GM21619 (cell line): ENCODE results near the gene KLF5.

ENCODE experiments used
- ATAC-seq: cut with Tn5 transposase; IDR thresholded peaks from one replicate; pipeline ENCODE4 v1.9.1; 2021; ENCODE audit not compliant: unreplicated experiment

The KLF5 gene

GRCh38 chr13:73059460-73060250, 850 bp downstream of the KLF5 start:
- ATAC-seq, result peak; percentile 34

- ATAC-seq, result no peak
Measured at GRCh38 chr13:73060251-73061160, 1.7 kb downstream of the KLF5 start.

- ATAC-seq, result no peak
Measured at GRCh38 chr13:73061473-73061872, 2.7 kb downstream of the KLF5 start.

- ATAC-seq, result no peak
Measured at GRCh38 chr13:73061876-73062275, 3.1 kb downstream of the KLF5 start.

- ATAC-seq, result no peak
Measured at GRCh38 chr13:73062468-73062867, 3.7 kb downstream of the KLF5 start.

GRCh38 chr13:73063166-73063565, 4.4 kb downstream of the KLF5 start:
- no peak for ATAC-seq

GRCh38 chr13:73065036-73065435, 6.2 kb downstream of the KLF5 start:
- no peak for ATAC-seq

- no peak for ATAC-seq
Measured at GRCh38 chr13:73065665-73066340, 7.0 kb downstream of the KLF5 start.

GRCh38 chr13:73069206-73069805, 10.5 kb downstream of the KLF5 start:
- ATAC-seq, result no peak

GRCh38 chr13:73070451-73071098, 11.8 kb downstream of the KLF5 start:
- no peak for ATAC-seq

- no peak for ATAC-seq
Measured at GRCh38 chr13:73072239-73072900, 13.6 kb downstream of the KLF5 start.

- no peak for ATAC-seq
Measured at GRCh38 chr13:73073050-73073449, 14.2 kb downstream of the KLF5 start.

- peak; percentile 59 for ATAC-seq
Measured at GRCh38 chr13:73074014-73074413, 15.2 kb downstream of the KLF5 start.

GRCh38 chr13:73074926-73075325, 16.1 kb downstream of the KLF5 start:
- no peak for ATAC-seq

- no peak for ATAC-seq
Measured at GRCh38 chr13:73075546-73075945, 16.7 kb downstream of the KLF5 start.

- ATAC-seq, result no peak
Measured at GRCh38 chr13:73075954-73076353, 17.1 kb downstream of the KLF5 start.

GRCh38 chr13:73077865-73078264, 19.1 kb downstream of the KLF5 start:
- ATAC-seq, result no peak

- no peak for ATAC-seq
Measured at GRCh38 chr13:73079359-73079758, 20.6 kb downstream of the KLF5 start.

- no peak for ATAC-seq
Measured at GRCh38 chr13:73081256-73081915, 22.6 kb downstream of the KLF5 start.

GRCh38 chr13:73082471-73082870, 23.7 kb downstream of the KLF5 start:
- no peak for ATAC-seq
